Keratinocyte (primary cell): ENCODE results near the gene LDB2. TPM values are rescaled to one million over a fixed set of nuclear protein-coding genes. Genes with fewer than 3 reads are reported as not detected.

Source experiments
- DNase-seq: peaks from one replicate; pipeline ENCODE4 v3.0.0-alpha.2; 2011; ENCODE audit warnings: low read depth, missing footprints, low spot score
- FAIRE-seq: peaks from 2 replicates; lab custom pipeline; 2011; peaks lifted over from hg19 to GRCh38; lab: Jason Lieb, UNC
- H2AFZ ChIP-seq: 2 replicates; pipeline ENCODE4 v1.6.0; 2012; ENCODE audit warnings: low read length, control low read depth, inconsistent platforms; ENCODE audit not compliant: control insufficient read depth
- H3K27ac ChIP-seq: 2 replicates; pipeline ENCODE4 v1.5.1; 2011; ENCODE audit warnings: low read length; ENCODE audit not compliant: control insufficient read depth, insufficient read depth
- H3K27me3 ChIP-seq: 3 replicates; pipeline ENCODE4 v1.6.0; 2011; ENCODE audit warnings: low read length; ENCODE audit not compliant: control insufficient read depth, insufficient read depth; ENCODE audit errors: extremely low read depth
- H3K36me3 ChIP-seq, 2 experiments: 2 replicates in 1 of 2; 3 replicates in 1 of 2; pipeline ENCODE4 v1.5.1; 2011; ENCODE audit warnings: low read length in 2 of 2, mild to moderate bottlenecking in 1 of 2; ENCODE audit not compliant: control insufficient read depth in 2 of 2, insufficient read depth in 2 of 2; ENCODE audit errors: extremely low read depth in 1 of 2
- H3K4me1 ChIP-seq: 3 replicates; pipeline ENCODE4 v1.5.1; 2011; ENCODE audit warnings: low read length; ENCODE audit not compliant: control insufficient read depth, insufficient read depth; ENCODE audit errors: extremely low read depth
- H3K4me2 ChIP-seq: 3 replicates; pipeline ENCODE4 v1.6.0; 2011; ENCODE audit warnings: low read depth, low read length; ENCODE audit not compliant: control insufficient read depth, insufficient read depth; ENCODE audit errors: extremely low read depth
- H3K4me3 ChIP-seq, 3 experiments: fragments of 200-600 bp in 1 of 3; sonication (generic) in 1 of 3; 2 replicates in 2 of 3; 3 replicates in 1 of 3; pipeline ENCODE4 v1.5.1; 2011 to 2016; ENCODE audit warnings: low read length in 3 of 3, mild to moderate bottlenecking in 3 of 3, control low read depth in 2 of 3, inconsistent platforms in 1 of 3, low read depth in 1 of 3, mixed read lengths in 1 of 3, mixed run types in 1 of 3, moderate library complexity in 1 of 3; ENCODE audit not compliant: control insufficient read depth in 2 of 3, insufficient read depth in 2 of 3; ENCODE audit errors: extremely low read depth in 1 of 3
- H3K79me2 ChIP-seq: 2 replicates; pipeline ENCODE4 v1.6.0; 2012; ENCODE audit warnings: low read length; ENCODE audit not compliant: control insufficient read depth, insufficient read depth
- H3K9ac ChIP-seq: 3 replicates; pipeline ENCODE4 v1.6.0; 2011; ENCODE audit warnings: low read length; ENCODE audit not compliant: control insufficient read depth, insufficient read depth; ENCODE audit errors: extremely low read depth
- H3K9me1 ChIP-seq: 3 replicates; pipeline ENCODE4 v1.6.0; 2011; ENCODE audit warnings: low read length; ENCODE audit not compliant: control insufficient read depth, insufficient read depth; ENCODE audit errors: extremely low read depth
- H3K9me3 ChIP-seq: 2 replicates; pipeline ENCODE4 v1.5.1; 2012; ENCODE audit warnings: low read depth, low read length; ENCODE audit not compliant: control insufficient read depth
- H4K20me1 ChIP-seq: 3 replicates; pipeline ENCODE4 v1.6.0; 2011; ENCODE audit warnings: low read length; ENCODE audit not compliant: control insufficient read depth, insufficient read depth; ENCODE audit errors: extremely low read depth
- CTCF ChIP-seq, 3 experiments: IDR thresholded peaks in 1 of 3; conservative IDR thresholded peaks in 1 of 3; optimal IDR thresholded peaks in 1 of 3; 2 replicates in 2 of 3; 3 replicates in 1 of 3; pipeline versions ENCODE3 to v1.5.1; 2011; ENCODE audit warnings: low read length in 3 of 3, mild to moderate bottlenecking in 3 of 3, moderate library complexity in 2 of 3, control low read depth in 1 of 3, inconsistent platforms in 1 of 3; ENCODE audit not compliant: insufficient read depth in 2 of 3; ENCODE audit errors: extremely low read depth in 1 of 3
- EZH2 ChIP-seq: IDR thresholded peaks from one replicate; pipeline ENCODE4 v1.6.1; 2012; ENCODE audit warnings: inconsistent platforms, mild to moderate bottlenecking, low read length, moderate library complexity
- dilution Hi-C: fragments of 300-500 bp; cut with MboI; formaldehyde crosslinking; loops from one replicate; pipeline ENCODE4 v1.7.0; 2020; ENCODE audit warnings: low sequenced_read_pairs; ENCODE audit not compliant: extremely low pct_ligation_motif_present
- polyA plus RNA-seq, 5 experiments: library from polyadenylated mRNA; depleted of rRNA in 3 of 5; stranded (reverse) in 3 of 5; stranded (forward) in 1 of 5; unstranded in 1 of 5; fragments of >200 nt; gene quantifications; 1 replicate in 1 of 5; 2 replicates in 3 of 5; 3 replicates in 1 of 5; pipeline versions ENCODE4 v1.2.1 to v1.2.3, GENCODE V29; 2011 to 2012; ENCODE audit warnings: missing spikeins in 2 of 5, low read depth in 1 of 5, low replicate concordance in 1 of 5

The LDB2 gene
- polyA plus RNA-seq, 1 donor (not counting 4 experiments of a cell fraction or from before 2014, with no cell fraction given): not detected

GRCh38 chr4:16900325-16900724 lies 1.9 kb upstream of the LDB2 start:
- DNase-seq: no peak
- no peaks in the 10 kb centered on the region for H3K79me2 ChIP-seq
- no peak overlapping the region for H3K9ac ChIP-seq
- no peaks in the 10 kb centered on the region for H3K9me1 ChIP-seq
- no peak overlapping the region for H3K4me2 ChIP-seq
- H3K4me3 ChIP-seq: no peak overlapping the region
- dilution Hi-C loops: no loop called here
- no peak overlapping the region for H3K27ac ChIP-seq
- FAIRE-seq: no peak
- H2AFZ ChIP-seq: no peak overlapping the region
- H3K27me3 ChIP-seq: peaks cover 3% of the 10 kb centered on the region
- H3K36me3 ChIP-seq: no peaks in the 10 kb centered on the region
- H4K20me1 ChIP-seq: no peaks in the 10 kb centered on the region
- no peaks in the 10 kb centered on the region for H3K9me3 ChIP-seq
- no peak for TF ChIP-seq CTCF (optimal IDR thresholded peaks at IDR 0.05 in 1 of 3, IDR thresholded peaks at IDR 0.05 in 1 of 3, conservative IDR thresholded peaks at IDR 0.05 in 1 of 3; ENCODE audit: extremely low read depth in 1 of 3, insufficient read depth in 2 of 3, low read length in 3 of 3)
- TF ChIP-seq EZH2: no peak
- H3K4me1 ChIP-seq: no peaks in the 10 kb centered on the region

GRCh38 chr4:16896881-16897750 lies 1.3 kb downstream of the LDB2 start:
- Histone ChIP-seq H3K9me1 (no peaks in the 10 kb centered on the region), H3K27ac (no peak overlapping the region), H3K4me3 (no peak overlapping the region), H3K27me3 (peaks cover 3% of the 10 kb centered on the region), H3K4me2 (no peak overlapping the region), H2AFZ (no peak overlapping the region), H3K9me3 (no peaks in the 10 kb centered on the region), H3K4me1 (no peaks in the 10 kb centered on the region), H4K20me1 (no peaks in the 10 kb centered on the region), H3K79me2 (no peaks in the 10 kb centered on the region), H3K9ac (no peak overlapping the region), H3K36me3 (no peaks in the 10 kb centered on the region)
- DNase-seq (no peak), FAIRE-seq (no peak)
- dilution Hi-C loops: no loop called here
- TF ChIP-seq EZH2 (no peak), CTCF (optimal IDR thresholded peaks at IDR 0.05 in 1 of 3, IDR thresholded peaks at IDR 0.05 in 1 of 3, conservative IDR thresholded peaks at IDR 0.05 in 1 of 3; ENCODE audit: extremely low read depth in 1 of 3, insufficient read depth in 2 of 3, low read length in 3 of 3) (no peak)
